NCI-H187 (cell line): ENCODE results near the gene ATXN7L1.

Source experiments
- DNase-seq, 2 experiments: peaks; one replicate each; lab custom pipeline; 2025; lab: John Stamatoyannopoulos, UW

The ATXN7L1 gene

GRCh38 chr7:105776986-105777910, 99.2 kb downstream of the ATXN7L1 start:
- no peak for DNase-seq

- no peak for DNase-seq
These were observed 100.2 kb downstream of the ATXN7L1 start for GRCh38 chr7:105776068-105776790.

GRCh38 chr7:105775580-105775979, 100.8 kb downstream of the ATXN7L1 start:
- no peak for DNase-seq

- DNase-seq = no peak
These were observed 103.4 kb downstream of the ATXN7L1 start for GRCh38 chr7:105773030-105773460.

- no peak for DNase-seq
These were observed 106.3 kb downstream of the ATXN7L1 start for GRCh38 chr7:105769901-105770628.

GRCh38 chr7:105768898-105769507, 107.4 kb downstream of the ATXN7L1 start:
- no peak for DNase-seq

GRCh38 chr7:105768117-105768516, 108.3 kb downstream of the ATXN7L1 start:
- no peak for DNase-seq

- no peak for DNase-seq
These were observed 109.9 kb downstream of the ATXN7L1 start for GRCh38 chr7:105766421-105767073.

- no peak for DNase-seq
These were observed 110.6 kb downstream of the ATXN7L1 start for GRCh38 chr7:105765846-105766245.

GRCh38 chr7:105764506-105764905, 111.9 kb downstream of the ATXN7L1 start:
- DNase-seq = no peak

- DNase-seq = no peak
These were observed 115.6 kb downstream of the ATXN7L1 start for GRCh38 chr7:105760551-105761447.

- DNase-seq = peak in 1 of 2 experiments; percentile 46
These were observed 116.5 kb downstream of the ATXN7L1 start for GRCh38 chr7:105759670-105760550.

GRCh38 chr7:105756367-105756766, 120.0 kb downstream of the ATXN7L1 start:
- DNase-seq = no peak

- no peak for DNase-seq
These were observed 123.6 kb downstream of the ATXN7L1 start for GRCh38 chr7:105752671-105753275.

- DNase-seq = no peak
These were observed 125.3 kb downstream of the ATXN7L1 start for GRCh38 chr7:105751054-105751453.

- no peak for DNase-seq
These were observed 127.7 kb downstream of the ATXN7L1 start for GRCh38 chr7:105748701-105749100.

GRCh38 chr7:105745681-105746330, 130.6 kb downstream of the ATXN7L1 start:
- DNase-seq = no peak

- no peak for DNase-seq
These were observed 132.1 kb downstream of the ATXN7L1 start for GRCh38 chr7:105744258-105744657.
